GM06990 (cell line): ENCODE data around the gene TBC1D9.

Experiments used
- DNase-seq: peaks from one replicate; pipeline ENCODE4 v3.0.0-alpha.2; 2011; ENCODE audit not compliant: insufficient read length; ENCODE audit errors: extremely low read depth
- H3K27me3 ChIP-seq: replicated peaks from 2 replicates; pipeline ENCODE4 v1.6.0; 2011; ENCODE audit warnings: low read length; ENCODE audit not compliant: control insufficient read depth, insufficient read depth
- H3K36me3 ChIP-seq: 2 replicates; pipeline ENCODE4 v1.5.1; 2011; ENCODE audit warnings: low read length; ENCODE audit not compliant: control insufficient read depth, insufficient read depth
- H3K4me3 ChIP-seq: replicated peaks from 2 replicates; pipeline ENCODE4 v1.5.1; 2011; ENCODE audit warnings: low read depth, mild to moderate bottlenecking, control low read depth, low read length
- TF ChIP-seq, protein P1 (sequence below): IDR thresholded peaks from 2 replicates; pipeline ENCODE4 v1.5.1; 2011; ENCODE audit warnings: low read length, control low read depth, mild to moderate bottlenecking, inconsistent platforms; ENCODE audit not compliant: insufficient read depth, poor library complexity, severe bottlenecking

The TBC1D9 gene

DNA sequence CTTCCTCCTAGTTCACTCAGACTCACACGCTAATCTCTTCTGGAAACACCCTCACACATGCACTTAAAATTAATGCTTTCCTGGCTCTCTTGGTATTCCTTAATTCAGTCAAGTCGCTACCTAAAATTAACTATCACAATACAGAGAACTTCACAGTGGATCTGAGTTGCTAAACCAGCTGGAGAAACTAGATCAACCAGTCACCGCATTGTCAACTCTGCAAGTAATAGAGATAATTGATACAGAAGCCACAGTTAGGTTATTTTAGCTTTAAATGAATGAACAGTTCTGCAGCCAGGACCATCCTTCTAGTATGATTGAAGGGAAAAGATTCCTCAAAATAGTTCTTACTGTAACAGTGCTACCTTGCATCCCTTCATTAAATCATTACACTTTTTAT, 6.0 kb upstream of the TBC1D9 start:
- no peak for DNase-seq
- H3K27me3 ChIP-seq: no peaks in the 10 kb centered on the region
- no peaks in the 10 kb centered on the region for H3K36me3 ChIP-seq
- TF ChIP-seq, protein P1, sequence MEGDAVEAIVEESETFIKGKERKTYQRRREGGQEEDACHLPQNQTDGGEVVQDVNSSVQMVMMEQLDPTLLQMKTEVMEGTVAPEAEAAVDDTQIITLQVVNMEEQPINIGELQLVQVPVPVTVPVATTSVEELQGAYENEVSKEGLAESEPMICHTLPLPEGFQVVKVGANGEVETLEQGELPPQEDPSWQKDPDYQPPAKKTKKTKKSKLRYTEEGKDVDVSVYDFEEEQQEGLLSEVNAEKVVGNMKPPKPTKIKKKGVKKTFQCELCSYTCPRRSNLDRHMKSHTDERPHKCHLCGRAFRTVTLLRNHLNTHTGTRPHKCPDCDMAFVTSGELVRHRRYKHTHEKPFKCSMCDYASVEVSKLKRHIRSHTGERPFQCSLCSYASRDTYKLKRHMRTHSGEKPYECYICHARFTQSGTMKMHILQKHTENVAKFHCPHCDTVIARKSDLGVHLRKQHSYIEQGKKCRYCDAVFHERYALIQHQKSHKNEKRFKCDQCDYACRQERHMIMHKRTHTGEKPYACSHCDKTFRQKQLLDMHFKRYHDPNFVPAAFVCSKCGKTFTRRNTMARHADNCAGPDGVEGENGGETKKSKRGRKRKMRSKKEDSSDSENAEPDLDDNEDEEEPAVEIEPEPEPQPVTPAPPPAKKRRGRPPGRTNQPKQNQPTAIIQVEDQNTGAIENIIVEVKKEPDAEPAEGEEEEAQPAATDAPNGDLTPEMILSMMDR: no peak
- no peak overlapping the region for H3K4me3 ChIP-seq

DNA sequence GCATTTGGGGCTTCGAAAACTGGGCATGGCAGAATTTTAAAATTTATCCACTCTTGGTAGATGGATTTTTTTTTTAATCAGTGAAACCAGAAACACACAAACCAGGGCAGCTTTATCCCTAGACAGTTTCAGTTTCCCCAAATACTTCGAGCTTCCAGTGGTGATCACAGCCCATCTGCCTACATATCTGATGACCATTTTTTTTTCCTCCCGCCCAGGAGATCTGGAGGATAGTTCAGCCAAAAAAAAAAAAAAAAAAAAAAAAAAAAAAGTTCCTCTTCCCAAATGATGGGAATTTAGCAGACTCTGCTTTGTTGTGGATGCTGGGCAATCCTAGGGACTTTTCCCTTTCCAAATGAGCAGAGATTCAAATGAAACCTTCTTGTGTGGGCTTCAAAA, 1.0 kb upstream of the TBC1D9 start:
- no peak for DNase-seq
- TF ChIP-seq, protein P1: no peak
- no peak overlapping the region for H3K4me3 ChIP-seq
- no peaks in the 10 kb centered on the region; the same call in 1 of the 2 replicates for H3K27me3 ChIP-seq
- no peaks in the 10 kb centered on the region for H3K36me3 ChIP-seq

DNA sequence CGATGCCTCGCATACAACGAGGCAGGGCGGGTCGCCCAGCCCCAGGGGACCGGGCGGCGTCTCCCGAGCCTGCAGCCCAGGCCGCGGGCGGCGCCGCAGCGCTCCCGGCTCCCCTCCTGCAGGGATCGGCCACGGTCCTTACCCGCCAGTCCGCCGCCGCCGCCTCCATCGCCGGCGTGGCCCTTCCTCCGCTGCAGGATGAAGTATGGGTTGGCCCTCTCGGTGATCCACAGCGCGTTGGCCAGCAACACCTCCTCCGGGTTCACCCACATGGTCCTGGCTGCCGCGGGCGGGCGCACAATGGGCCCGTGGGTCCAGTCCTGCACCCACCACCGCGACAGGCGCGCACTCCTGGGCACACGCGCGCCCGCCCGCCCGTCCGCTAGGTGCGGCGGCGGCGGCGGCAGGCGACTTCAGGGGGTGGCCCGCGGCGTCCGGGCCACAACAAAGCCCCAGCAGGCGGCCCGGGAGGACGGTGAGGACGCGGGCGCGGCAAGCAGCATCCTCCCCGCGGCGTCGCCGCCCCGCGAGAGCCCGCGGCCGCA, 339 bp downstream of the TBC1D9 start:
- peak overlapping the region; percentile 60 for H3K4me3 ChIP-seq
- peak; percentile 75 for DNase-seq
- H3K27me3 ChIP-seq: no peaks in the 10 kb centered on the region; the same call in 1 of the 2 replicates
- TF ChIP-seq, protein P1: no peak
- H3K36me3 ChIP-seq: no peaks in the 10 kb centered on the region

DNA sequence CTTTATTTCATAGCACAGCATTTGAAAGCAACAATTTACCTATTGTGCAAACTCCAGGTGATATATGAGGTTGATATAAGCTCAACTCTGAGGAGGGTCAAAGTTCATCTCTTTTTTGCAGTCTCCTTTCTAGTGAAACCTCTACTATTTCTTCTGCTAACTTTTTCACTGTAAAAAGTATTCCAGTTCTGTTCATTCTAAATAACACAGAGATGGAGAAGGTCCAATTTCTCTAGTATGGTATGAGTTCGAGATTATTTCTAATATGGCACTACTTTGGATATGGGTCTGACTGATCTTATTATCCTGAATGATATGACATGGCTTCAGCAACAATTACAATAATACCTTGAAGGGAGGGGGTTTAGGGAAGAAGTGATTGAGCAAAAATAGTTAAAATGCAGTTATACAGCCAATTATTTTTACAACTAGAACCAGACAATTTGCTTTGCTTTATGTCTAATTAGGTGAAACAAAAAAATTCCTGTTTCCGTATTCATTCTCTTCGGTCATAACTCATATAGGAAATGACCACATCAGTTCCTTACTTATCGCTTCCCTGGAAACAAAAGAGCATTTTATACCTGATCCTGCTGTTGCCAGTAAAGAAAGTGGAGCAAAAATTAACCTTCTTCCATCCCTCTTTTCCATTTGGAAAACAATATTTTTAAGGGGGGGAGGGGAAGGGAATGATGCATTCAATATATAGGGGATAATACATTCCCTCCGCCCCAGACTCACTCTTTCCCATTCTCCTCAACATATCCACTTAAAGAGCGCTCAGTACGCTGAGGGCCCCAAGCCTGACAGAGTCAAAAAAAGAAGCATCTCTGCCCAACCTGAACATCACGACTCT, 1.0 kb downstream of the TBC1D9 start:
- DNase-seq: no peak
- TF ChIP-seq, protein P1: no peak
- H3K36me3 ChIP-seq: no peaks in the 10 kb centered on the region
- H3K4me3 ChIP-seq: peak overlapping the region; percentile 60
- no peaks in the 10 kb centered on the region; the same call in 1 of the 2 replicates for H3K27me3 ChIP-seq

DNA sequence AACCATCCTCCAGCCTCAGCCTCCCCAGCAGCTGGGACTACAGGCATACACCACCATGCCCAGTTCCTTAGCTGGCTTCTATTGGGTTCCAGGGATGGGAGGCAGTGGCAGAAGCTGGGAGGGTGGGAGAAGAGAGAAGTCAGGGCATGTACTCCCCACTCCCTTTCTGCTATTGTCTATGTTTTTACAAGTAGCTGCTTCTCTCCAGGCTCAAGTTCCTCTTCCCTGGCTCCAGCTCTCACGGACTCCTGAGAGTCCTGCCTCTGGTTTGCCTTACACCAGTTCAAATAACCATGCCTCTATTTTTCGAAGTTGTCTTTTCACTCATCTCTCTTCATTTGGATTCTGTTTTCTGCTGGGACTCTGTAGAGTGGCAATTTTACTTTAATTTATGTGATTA, 2.9 kb downstream of the TBC1D9 start:
- H3K4me3 ChIP-seq: no peak overlapping the region
- H3K27me3 ChIP-seq: no peaks in the 10 kb centered on the region; the same call in 1 of the 2 replicates
- TF ChIP-seq, protein P1: no peak
- no peaks in the 10 kb centered on the region for H3K36me3 ChIP-seq
- no peak for DNase-seq
